HepG2 (cell line): Measurements from ENCODE around the gene ZDHHC8. TPM values are rescaled to one million over a fixed set of nuclear protein-coding genes. Genes with fewer than 3 reads are reported as not detected.

Source experiments
- ATAC-seq: fragments of 200-7000 bp; cut with Tn5 transposase; 3 replicates; pipeline ENCODE4 v1.9.1; 2020; ENCODE audit warnings: mild to moderate bottlenecking, moderate library complexity
- BruUV-seq: library from RNA; stranded (reverse); fragments of 400-500 nt; replicated peaks from 2 replicates; lab custom pipeline; 2021; lab: Mats Ljungman, UMichigan
- CTCF ChIA-PET: fragments of 300-600 bp; formaldehyde crosslinking; extraction: SDS; loops from one replicate; lab custom pipeline; 2021; ENCODE audit warnings: low total read pairs, inconsistent platforms, low intra/inter-chr PET ratio; lab: Yijun Ruan, JAX
- POLR2A ChIA-PET: fragments of 350-600 bp; sonication (Branson Sonifier 250); formaldehyde crosslinking; loops from one replicate; lab custom pipeline; 2020; ENCODE audit warnings: antibody characterized with exemption, inconsistent platforms; lab: Yijun Ruan, JAX
- DNase-seq: peaks from one replicate; pipeline ENCODE4 v3.0.0-alpha.2; 2015; ENCODE audit warnings: low spot score
- FAIRE-seq: peaks from 3 replicates; lab custom pipeline; 2011; peaks lifted over from hg19 to GRCh38; lab: Jason Lieb, UNC
- H2AFZ ChIP-seq: one replicate; pipeline ENCODE4 v1.6.1; 2011; ENCODE audit warnings: low read length, inconsistent platforms
- H3K27ac ChIP-seq: fragments of 300-600 bp; 3 replicates; pipeline ENCODE4 v1.8.0; 2011; ENCODE audit warnings: mixed run types, mild to moderate bottlenecking, mixed read lengths, low read length, inconsistent platforms; ENCODE audit not compliant: insufficient read depth; ENCODE audit errors: extremely low read length
- H3K27me3 ChIP-seq, 2 experiments: fragments of 200-600 bp in 1 of 2; 2 replicates in 1 of 2; 3 replicates in 1 of 2; pipeline versions ENCODE4 v1.6.0 to v1.8.0; 2011; ENCODE audit warnings: low read length in 2 of 2, mild to moderate bottlenecking in 2 of 2, moderate library complexity in 2 of 2, inconsistent platforms in 1 of 2; ENCODE audit not compliant: insufficient read depth in 2 of 2, control insufficient read depth in 1 of 2
- H3K36me3 ChIP-seq, 2 experiments: fragments of 200-600 bp in 1 of 2; replicated peaks in 1 of 2; 2 replicates in 1 of 2; 3 replicates in 1 of 2; pipeline versions ENCODE4 v1.5.1 to v1.8.0; 2011; ENCODE audit warnings: low read length in 2 of 2, inconsistent platforms in 1 of 2; ENCODE audit not compliant: insufficient read depth in 2 of 2, control insufficient read depth in 1 of 2
- H3K4me1 ChIP-seq: 2 replicates; pipeline ENCODE4 v1.5.1; 2012; ENCODE audit warnings: low read length, inconsistent platforms; ENCODE audit not compliant: insufficient read depth
- H3K4me2 ChIP-seq: 2 replicates; pipeline ENCODE4 v1.6.0; 2011; ENCODE audit warnings: low read depth, low read length, inconsistent platforms
- H3K4me3 ChIP-seq, 3 experiments: fragments of 200-600 bp in 1 of 3; sonication (generic), shearing (Covaris generic) in 1 of 3; replicated peaks in 1 of 3; 2 replicates each; pipeline ENCODE4 v1.5.1; 2011 to 2016; ENCODE audit warnings: low read length in 3 of 3, inconsistent platforms in 2 of 3, low read depth in 2 of 3, mild to moderate bottlenecking in 2 of 3, control low read depth in 1 of 3, mixed read lengths in 1 of 3; ENCODE audit not compliant: insufficient read depth in 1 of 3
- H3K79me2 ChIP-seq: one replicate; pipeline ENCODE4 v1.6.1; 2011; ENCODE audit warnings: low read length, inconsistent platforms; ENCODE audit not compliant: insufficient read depth
- H3K9ac ChIP-seq: 2 replicates; pipeline ENCODE4 v1.6.0; 2011; ENCODE audit warnings: mild to moderate bottlenecking, low read depth, low read length, inconsistent platforms; ENCODE audit not compliant: insufficient read depth
- H3K9me3 ChIP-seq: 2 replicates; pipeline ENCODE4 v1.5.1; 2012; ENCODE audit warnings: mild to moderate bottlenecking, low read length
- H4K20me1 ChIP-seq: 2 replicates; pipeline ENCODE4 v1.6.0; 2011; ENCODE audit warnings: inconsistent platforms, mild to moderate bottlenecking, low read length, moderate library complexity; ENCODE audit not compliant: insufficient read depth
- XBP1 ChIP-seq: sonication (generic); formaldehyde crosslinking; IDR thresholded peaks from 2 replicates; pipeline ENCODE4 v1.5.0; 2020; ENCODE audit warnings: missing genetic modification reagents
- ZBTB7B ChIP-seq: sonication (generic); formaldehyde crosslinking; IDR thresholded peaks from 2 replicates; pipeline ENCODE4 v1.4.0; 2020; ENCODE audit warnings: missing genetic modification reagents
- ZNF629 ChIP-seq: sonication (generic); formaldehyde crosslinking; conservative IDR thresholded peaks from 2 replicates; pipeline ENCODE4 v1.5.0; 2020; ENCODE audit warnings: missing genetic modification reagents
- WGBS: methylation state at CpG from one replicate; pipeline ENCODE4 v1.1.6; 2017; ENCODE audit warnings: low lambda C conversion rate; 5-methylcytosine and 5-hydroxymethylcytosine counted together
- in situ Hi-C: cut with HindIII; loops from 2 replicates; pipeline ENCODE4 v1.10.0; 2017; ENCODE audit warnings: low pct_unique_long_range_greater_than_20kb; ENCODE audit not compliant: extremely low pct_ligation_motif_present
- intact Hi-C: fragments of 100-400 bp; cut with micrococcal nuclease; formaldehyde crosslinking; loops from one replicate; pipeline ENCODE4 v1.10.0; 2022; ENCODE audit not compliant: unreplicated experiment
- polyA plus RNA-seq, 8 experiments: library from polyadenylated mRNA; depleted of rRNA in 3 of 8; stranded (reverse) in 7 of 8; unstranded in 1 of 8; fragments of >200 nt; fragmentation: Illumina TruSeq in 4 of 8; extraction: Trizol in 4 of 8; gene quantifications; 2 replicates each; pipeline versions ENCODE4 v1.2.1 to v1.2.3, GENCODE V29; 2011 to 2016; ENCODE audit warnings: low read depth in 4 of 8, missing spikeins in 1 of 8, mixed read lengths in 1 of 8; ENCODE audit not compliant: insufficient read depth in 1 of 8
- total RNA-seq, 5 experiments: library from RNA; depleted of rRNA; stranded (reverse); fragments of >200 nt; fragmentation: Illumina TruSeq; extraction: Trizol; gene quantifications; 2 replicates each; pipeline ENCODE4 v1.2.3, GENCODE V29; 2016; ENCODE audit warnings: low read depth in 1 of 5
- TF ChIP-seq, protein P1 (sequence below): fragments of 450-650 bp; IDR thresholded peaks from 2 replicates; pipeline ENCODE4 v1.6.1; 2017; ENCODE audit warnings: mild to moderate bottlenecking
- TF ChIP-seq, protein P2 (sequence below): sonication (generic); formaldehyde crosslinking; IDR thresholded peaks from 2 replicates; pipeline ENCODE4 v1.8.0; 2022; ENCODE audit warnings: mild to moderate bottlenecking, missing genetic modification reagents; ENCODE audit not compliant: insufficient replicate concordance

The ZDHHC8 gene
- total and polyA plus RNA-seq, 2 of the 13 experiments (the other 11 are each of a cell fraction or from before 2014, with no cell fraction given): 7.5 to 21.3 TPM

DNA sequence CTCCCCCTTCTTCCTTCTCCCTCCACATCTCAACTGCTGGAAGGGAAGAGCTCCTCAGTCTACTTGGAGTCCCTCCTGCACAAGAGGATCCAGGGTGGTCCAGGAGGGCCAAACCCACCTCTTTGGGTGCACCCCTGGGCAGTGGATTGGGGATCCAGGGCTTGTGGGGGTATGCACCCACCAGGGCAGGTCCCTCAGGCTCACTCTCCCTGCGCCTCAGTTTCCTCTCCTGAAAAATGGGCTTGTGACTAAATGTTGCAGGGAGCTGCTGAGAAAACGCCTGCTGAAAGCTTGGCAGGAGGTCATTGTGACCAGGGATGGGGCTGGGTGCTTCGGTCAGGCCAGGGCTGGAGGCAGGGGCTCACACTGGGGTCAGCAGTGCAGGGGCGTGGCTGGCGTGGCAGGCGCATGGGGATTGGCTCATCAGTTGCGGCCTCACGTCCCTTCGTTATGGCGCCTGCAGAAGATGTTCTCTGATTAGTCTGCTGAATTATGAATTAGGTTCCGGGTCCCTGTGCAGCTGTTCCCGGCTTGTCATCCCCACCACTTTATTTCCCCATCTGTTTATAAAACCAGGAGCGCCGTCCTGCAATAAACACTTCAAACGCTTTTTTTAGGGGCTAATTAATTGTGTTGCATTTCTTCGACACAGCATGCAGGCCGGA is 44.9 kb downstream of the ZDHHC8 start:
- H3K27ac ChIP-seq: no peak overlapping the region
- H3K9me3 ChIP-seq: no peaks in the 10 kb centered on the region
- H3K4me1 ChIP-seq: peaks cover 6% of the 10 kb centered on the region; the same call in 1 of the 2 replicates
- no peaks in the 10 kb centered on the region for H3K79me2 ChIP-seq
- intact Hi-C loops: no loop called here
- H3K9ac ChIP-seq: no peak overlapping the region
- 49% methylated on average over 12 of the region's 17 CpGs for WGBS
- no peak overlapping the region for H3K4me3 ChIP-seq
- ChIA-PET POLR2A (no interaction called here), CTCF (no interaction called here)
- DNase-seq (no peak), FAIRE-seq (no peak), ATAC-seq (no peak)
- peaks cover 21 to 86% of the 10 kb centered on the region in 2 experiments for H3K27me3 ChIP-seq
- no peak for TF ChIP-seq XBP1 (CRISPR knock-in tag)
- TF ChIP-seq ZNF629 (CRISPR knock-in tag): peak; percentile 60
- TF ChIP-seq ZBTB7B (CRISPR knock-in tag): no peak
- H4K20me1 ChIP-seq: 0 out of 2 replicates have a peak, but pooled peaks cover 3% of the 10 kb centered on the region
- H2AFZ ChIP-seq: no peak overlapping the region
- no peaks in the 10 kb centered on the region for H3K36me3 ChIP-seq
- in situ Hi-C loops: no loop called here
- BruUV-seq: no TSS peak
- H3K4me2 ChIP-seq: no peak overlapping the region

DNA sequence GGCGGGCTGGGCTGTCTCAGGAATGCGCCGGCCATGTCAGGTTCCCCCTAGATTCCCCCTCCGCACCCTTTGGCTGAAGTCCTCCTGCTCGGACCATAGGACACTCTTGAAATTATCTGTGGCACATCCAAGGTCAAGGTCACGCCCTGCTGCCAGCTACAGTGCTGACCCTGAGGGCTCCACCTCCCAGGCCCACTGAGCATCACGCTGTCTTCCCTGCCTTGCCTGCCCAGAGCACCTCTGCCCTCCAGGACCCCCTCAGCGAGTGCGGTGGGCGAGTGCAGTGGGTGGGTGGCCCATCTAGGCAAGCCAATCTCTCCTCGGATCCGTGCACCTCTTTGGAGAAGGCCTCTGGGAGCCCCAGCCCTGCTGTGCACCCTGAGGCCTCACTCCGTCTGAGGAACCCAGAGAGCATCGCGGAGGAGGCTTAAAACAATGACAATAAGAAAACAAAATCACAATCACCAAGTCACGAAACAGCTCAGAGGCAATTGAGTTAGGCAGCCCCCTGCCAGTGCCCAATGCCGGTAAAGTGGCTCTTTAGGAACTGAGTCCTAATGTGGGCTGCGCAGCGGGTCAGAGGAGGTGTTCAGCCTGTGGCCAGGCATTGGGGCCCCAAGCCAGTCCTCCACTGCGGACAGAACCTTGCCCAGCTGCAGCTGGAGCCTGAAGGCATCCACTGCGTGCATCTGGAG is 45.8 kb downstream of the ZDHHC8 start:
- DNase-seq: no peak
- Histone ChIP-seq H4K20me1 (0 out of 2 replicates have a peak, but pooled peaks cover 3% of the 10 kb centered on the region), H3K4me3 (no peak overlapping the region), H3K27ac (no peak overlapping the region), H2AFZ (no peak overlapping the region), H3K9me3 (no peaks in the 10 kb centered on the region), H3K9ac (no peak overlapping the region), H3K36me3 (no peaks in the 10 kb centered on the region), H3K4me2 (no peak overlapping the region), H3K79me2 (no peaks in the 10 kb centered on the region), H3K27me3 (peaks cover 22 to 83% of the 10 kb centered on the region in 2 experiments), H3K4me1 (peaks cover 6% of the 10 kb centered on the region; the same call in 1 of the 2 replicates)
- WGBS: 46% methylated on average over 11 of the region's 21 CpGs
- FAIRE-seq: no peak
- intact Hi-C loops (no loop called here), in situ Hi-C loops (no loop called here)
- TF ChIP-seq, protein P1, sequence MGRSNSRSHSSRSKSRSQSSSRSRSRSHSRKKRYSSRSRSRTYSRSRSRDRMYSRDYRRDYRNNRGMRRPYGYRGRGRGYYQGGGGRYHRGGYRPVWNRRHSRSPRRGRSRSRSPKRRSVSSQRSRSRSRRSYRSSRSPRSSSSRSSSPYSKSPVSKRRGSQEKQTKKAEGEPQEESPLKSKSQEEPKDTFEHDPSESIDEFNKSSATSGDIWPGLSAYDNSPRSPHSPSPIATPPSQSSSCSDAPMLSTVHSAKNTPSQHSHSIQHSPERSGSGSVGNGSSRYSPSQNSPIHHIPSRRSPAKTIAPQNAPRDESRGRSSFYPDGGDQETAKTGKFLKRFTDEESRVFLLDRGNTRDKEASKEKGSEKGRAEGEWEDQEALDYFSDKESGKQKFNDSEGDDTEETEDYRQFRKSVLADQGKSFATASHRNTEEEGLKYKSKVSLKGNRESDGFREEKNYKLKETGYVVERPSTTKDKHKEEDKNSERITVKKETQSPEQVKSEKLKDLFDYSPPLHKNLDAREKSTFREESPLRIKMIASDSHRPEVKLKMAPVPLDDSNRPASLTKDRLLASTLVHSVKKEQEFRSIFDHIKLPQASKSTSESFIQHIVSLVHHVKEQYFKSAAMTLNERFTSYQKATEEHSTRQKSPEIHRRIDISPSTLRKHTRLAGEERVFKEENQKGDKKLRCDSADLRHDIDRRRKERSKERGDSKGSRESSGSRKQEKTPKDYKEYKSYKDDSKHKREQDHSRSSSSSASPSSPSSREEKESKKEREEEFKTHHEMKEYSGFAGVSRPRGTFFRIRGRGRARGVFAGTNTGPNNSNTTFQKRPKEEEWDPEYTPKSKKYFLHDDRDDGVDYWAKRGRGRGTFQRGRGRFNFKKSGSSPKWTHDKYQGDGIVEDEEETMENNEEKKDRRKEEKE: no peak
- TF ChIP-seq, protein P2, sequence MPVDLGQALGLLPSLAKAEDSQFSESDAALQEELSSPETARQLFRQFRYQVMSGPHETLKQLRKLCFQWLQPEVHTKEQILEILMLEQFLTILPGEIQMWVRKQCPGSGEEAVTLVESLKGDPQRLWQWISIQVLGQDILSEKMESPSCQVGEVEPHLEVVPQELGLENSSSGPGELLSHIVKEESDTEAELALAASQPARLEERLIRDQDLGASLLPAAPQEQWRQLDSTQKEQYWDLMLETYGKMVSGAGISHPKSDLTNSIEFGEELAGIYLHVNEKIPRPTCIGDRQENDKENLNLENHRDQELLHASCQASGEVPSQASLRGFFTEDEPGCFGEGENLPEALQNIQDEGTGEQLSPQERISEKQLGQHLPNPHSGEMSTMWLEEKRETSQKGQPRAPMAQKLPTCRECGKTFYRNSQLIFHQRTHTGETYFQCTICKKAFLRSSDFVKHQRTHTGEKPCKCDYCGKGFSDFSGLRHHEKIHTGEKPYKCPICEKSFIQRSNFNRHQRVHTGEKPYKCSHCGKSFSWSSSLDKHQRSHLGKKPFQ (CRISPR knock-in tag): no peak
- ChIA-PET CTCF (no interaction called here), POLR2A (no interaction called here)
- no TSS peak for BruUV-seq
- no peak for ATAC-seq
